Fibroblast of peridontal ligament (primary cell): Measurements from ENCODE around the gene IL4.
A peak's percentile ranks its signal among the peaks of the same experiment; 100 is the strongest.
"Not testable (repeated sequence)": the region's sequence is repeated elsewhere in the genome, so short reads cannot be mapped to it uniquely, and the experiment has no call there.

Source experiments
- DNase-seq: peaks from one replicate; pipeline ENCODE4 v3.0.0-alpha.2; 2010; ENCODE audit errors: extremely low read depth

IL4 gene

GRCh38 chr5:132674671-132675506 is 1.1 kb downstream of the IL4 start:
- peak; percentile 98 for DNase-seq

- DNase-seq: no peak
Observed at GRCh38 chr5:132675936-132676689, 2.3 kb downstream of the IL4 start.

GRCh38 chr5:132677191-132677590 is 3.4 kb downstream of the IL4 start:
- peak; percentile 72 for DNase-seq

- DNase-seq: no peak
Observed at GRCh38 chr5:132677682-132678400, 4.1 kb downstream of the IL4 start.

DNA sequence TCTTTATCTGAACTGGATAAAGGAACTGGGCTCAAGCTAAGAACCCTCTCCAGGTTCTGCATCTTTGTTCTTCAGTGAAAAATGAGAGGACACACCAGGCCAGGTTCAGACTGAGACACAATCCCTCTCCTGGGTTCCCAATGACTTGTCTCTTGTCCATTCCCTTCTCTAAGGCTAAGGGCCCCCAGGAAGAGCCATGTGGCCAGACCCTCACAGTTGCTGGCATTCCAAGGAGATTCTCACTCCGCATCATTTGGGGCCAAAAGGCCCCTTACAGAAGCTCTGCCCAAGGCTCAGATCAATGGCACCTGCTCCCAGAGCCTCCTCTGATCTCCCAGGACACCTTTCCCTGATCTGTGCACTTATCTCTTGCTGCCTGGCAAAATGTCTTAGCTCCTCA is 4.9 kb downstream of the IL4 start:
- no peak for DNase-seq

DNA sequence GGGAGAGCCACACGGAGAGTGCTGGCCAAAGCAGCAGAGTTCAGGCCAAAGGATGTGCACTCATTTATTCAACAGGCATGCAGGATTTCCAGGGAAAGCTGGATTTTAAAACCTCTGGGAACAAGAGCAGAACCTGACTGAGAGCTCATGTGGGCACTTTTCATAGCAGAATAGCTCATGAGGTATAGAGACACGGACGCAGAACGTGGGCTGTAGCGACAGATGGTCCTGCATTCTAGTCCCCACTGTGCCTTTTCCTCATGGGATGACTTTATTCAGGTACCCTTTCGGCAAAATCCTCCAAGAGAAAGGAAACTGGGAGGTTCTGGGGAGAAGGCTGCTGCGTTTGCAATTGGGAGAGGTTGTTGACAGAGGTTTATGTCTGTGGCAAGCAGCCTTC is 5.4 kb downstream of the IL4 start:
- DNase-seq: no peak

- DNase-seq: no peak
Observed at GRCh38 chr5:132679717-132680380, 6.1 kb downstream of the IL4 start.

GRCh38 chr5:132680780-132681475 is 7.1 kb downstream of the IL4 start:
- DNase-seq: no peak

GRCh38 chr5:132681476-132681831 is 7.7 kb downstream of the IL4 start:
- no peak for DNase-seq

DNA sequence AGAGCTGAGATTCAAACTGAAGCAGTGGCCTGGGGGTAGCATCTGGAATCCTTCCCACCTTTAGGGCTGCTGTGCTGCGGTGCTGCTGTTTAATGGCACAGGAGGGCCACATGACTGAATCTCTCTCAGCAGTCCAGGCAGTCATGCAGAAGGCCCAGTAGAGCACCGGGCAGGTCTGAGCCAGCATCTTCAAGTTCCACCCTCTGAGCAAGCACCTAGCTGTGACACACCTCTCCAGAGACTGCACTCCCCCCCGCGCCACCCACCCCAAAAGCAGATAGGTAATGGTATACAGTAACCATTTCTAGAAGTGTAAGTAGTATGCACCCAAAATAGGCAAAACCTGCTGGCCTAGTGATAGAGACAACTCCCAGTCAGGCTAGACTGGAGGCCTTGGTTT is 8.2 kb downstream of the IL4 start:
- DNase-seq: no peak

DNA sequence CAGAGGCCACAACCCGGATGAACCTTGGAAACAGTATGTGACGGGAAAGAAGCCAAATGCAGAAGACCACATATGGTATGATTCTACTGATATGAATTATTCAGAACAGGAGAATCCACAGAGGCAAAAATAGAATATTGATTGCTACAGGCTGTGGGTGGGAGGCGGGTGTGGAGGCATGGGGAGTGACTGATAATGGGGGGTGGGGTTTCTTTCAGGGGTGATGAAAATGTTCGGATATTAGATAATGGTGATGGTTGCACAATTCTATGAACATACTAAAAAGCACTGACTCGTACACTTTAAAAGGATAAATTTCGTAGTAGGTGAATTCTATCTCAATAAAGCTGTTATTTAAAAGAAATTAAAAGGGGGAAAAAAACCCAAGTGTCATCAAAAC is 10.7 kb downstream of the IL4 start:
- DNase-seq: no peak

DNA sequence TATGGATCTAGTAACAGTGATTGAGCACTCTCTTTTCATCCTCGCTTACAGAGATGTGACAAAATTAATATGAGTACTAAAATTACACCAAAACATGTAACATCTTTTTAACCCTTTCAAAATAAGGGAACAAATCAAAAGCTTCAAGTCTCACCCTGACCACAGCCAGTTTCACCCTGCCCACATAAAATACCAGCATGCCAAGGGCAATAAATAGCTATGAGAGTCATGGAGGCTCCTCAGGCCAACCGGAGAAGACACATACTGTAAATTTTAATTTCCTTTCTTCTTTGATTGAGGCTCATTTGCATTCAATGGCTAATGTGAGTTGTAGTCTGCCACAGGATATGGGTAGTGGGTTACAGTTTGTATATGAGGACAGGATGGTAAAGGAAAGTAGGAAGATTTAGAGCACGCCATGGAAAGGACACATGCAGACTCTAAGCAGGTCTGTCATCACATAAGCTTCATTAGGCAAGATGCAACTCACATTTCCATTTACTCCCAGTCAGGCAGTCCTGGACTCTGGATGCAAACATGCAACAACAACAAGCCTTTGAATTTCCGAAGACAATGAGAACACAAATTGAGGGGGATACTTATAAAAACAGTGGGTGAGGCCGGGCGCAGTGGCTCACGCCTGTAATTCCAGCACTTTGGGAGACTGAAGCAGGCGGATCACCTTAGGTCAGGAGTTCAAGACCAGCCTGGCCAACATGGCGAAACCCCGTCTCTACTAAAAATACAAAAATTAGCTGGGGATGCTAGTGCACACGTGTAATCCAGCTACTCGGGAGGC is 11.3 kb downstream of the IL4 start:
- DNase-seq: no peak

GRCh38 chr5:132686193-132686592 is 12.4 kb downstream of the IL4 start:
- DNase-seq: no peak

- DNase-seq: no peak
Observed at GRCh38 chr5:132687995-132688394, 14.2 kb downstream of the IL4 start.

DNA sequence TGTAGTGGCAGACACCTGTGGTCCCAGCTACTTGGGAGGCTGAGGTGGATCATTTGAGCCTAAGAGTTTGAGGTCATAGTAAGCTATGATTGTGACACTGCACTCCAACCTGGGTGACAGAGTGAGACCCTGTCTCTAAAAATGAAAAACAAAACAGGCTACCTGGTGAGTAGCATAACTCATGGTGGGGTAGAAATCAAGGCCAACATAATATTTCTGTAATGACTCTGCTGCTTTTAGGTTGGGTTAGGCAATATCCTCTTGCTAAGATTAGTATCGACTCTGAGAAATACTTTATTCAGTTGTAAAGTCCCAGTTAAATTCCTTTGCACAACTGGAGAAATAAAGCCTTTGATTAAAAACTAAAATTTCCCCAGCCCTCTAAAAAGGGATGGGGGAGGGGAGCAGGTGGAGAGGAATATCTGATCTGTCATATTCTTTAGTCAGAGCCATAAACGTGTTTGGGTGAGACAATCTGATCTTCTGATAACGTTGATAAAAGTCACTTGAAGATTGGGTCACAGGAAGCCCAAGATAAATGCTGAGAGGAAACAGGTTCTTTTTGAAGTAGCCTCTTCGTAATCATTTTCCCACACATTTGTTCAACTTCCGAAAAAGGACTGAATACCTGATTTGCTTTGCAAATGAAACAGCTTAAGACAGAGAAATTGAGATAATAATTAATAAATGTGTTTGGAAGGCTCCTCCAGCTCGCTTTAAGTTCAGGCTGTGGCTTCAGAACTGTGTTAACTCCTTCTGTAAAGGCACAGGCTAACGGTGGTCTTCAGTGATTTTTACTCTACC is 14.9 kb downstream of the IL4 start:
- DNase-seq: no peak

DNA sequence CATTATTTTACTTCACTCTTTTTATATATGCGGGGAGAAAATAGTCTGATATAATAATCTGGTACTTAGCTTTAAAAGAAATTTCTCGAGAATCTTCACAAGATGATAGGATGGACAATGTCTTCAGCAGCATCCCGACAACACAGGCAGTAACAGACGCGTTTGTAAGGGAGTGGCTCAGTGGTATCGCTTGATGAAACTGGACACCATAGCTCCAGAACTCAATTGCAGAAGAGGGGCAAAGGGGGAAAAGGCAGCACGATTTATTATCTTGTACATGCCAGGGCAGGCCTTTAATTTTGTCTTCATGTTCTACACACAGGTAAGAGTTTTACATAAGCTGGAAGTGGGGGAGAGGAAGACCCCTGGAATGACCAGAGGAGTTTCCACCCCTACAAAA is 15.7 kb downstream of the IL4 start:
- no peak for DNase-seq

GRCh38 chr5:132690156-132690555 is 16.4 kb downstream of the IL4 start:
- DNase-seq: no peak

DNA sequence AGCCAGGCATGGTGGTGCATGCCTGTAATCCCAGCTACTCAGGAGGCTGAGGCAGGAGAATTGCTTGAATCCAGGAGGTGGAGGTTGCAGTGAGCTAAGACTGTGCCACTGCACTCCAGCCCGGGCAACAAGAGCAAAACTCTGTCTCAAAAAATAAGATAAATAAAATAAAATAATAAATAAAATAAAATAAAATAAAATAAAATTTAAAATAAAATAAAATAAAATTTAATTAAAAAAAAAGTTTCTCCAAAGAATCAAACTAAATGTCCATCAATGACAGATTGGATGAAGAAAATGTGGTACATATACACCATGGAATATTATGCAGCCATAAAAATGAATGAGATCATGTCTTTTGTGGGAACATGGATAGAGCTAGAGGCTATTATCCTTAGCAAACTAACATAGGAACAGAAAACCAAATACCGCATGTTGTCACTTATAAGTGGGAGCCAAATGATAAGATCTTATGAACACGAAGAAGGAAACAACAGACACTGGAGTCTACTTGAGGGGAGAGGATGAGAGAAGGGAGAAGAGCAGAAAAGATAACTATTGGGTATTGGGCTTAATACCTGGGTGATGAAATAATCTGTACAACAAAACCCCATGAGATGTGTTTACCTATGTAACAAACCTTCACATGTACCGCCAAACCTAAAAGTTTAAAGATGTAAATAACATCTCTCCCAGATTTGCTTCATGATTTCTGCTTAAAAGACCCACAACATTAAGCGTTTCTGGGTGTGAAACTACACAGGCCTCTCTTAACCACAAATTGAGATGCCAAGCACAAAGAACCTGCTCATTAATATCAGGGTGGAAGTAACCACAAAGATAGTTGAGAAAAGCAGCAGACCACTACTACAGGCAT is 18.2 kb downstream of the IL4 start:
- DNase-seq: not testable (repeated sequence)

- DNase-seq: peak; percentile 74
Observed at GRCh38 chr5:132692632-132692967, 18.8 kb downstream of the IL4 start.
